T-helper 1 cell treated with Interleukin-12 subunit alpha and Interleukin-12 subunit beta and Interleukin-4 antibody, amounts not matched to agents 30 μg/mL and 1 μg/mL, for 36 hours (primary cell): ENCODE data around the gene MATN1.

Experiments
- H3K27ac Mint-ChIP-seq: one replicate; pipeline ENCODE4 v1.8.0; 2021; ENCODE audit warnings: mild to moderate bottlenecking, mixed read lengths
- H3K27me3 Mint-ChIP-seq: one replicate; pipeline ENCODE4 v1.8.0; 2021; ENCODE audit warnings: low read depth, mixed read lengths
- H3K36me3 Mint-ChIP-seq: one replicate; pipeline ENCODE4 v1.8.0; 2021; ENCODE audit warnings: low read depth, mixed read lengths
- H3K4me1 Mint-ChIP-seq: one replicate; pipeline ENCODE4 v1.8.0; 2021; ENCODE audit warnings: low read depth, mixed read lengths
- H3K4me3 Mint-ChIP-seq: one replicate; pipeline ENCODE4 v1.8.0; 2021; ENCODE audit warnings: mild to moderate bottlenecking, moderate library complexity, mixed read lengths
- H3K9me3 Mint-ChIP-seq: one replicate; pipeline ENCODE4 v1.8.0; 2021; ENCODE audit warnings: mixed read lengths

The MATN1 gene

DNA sequence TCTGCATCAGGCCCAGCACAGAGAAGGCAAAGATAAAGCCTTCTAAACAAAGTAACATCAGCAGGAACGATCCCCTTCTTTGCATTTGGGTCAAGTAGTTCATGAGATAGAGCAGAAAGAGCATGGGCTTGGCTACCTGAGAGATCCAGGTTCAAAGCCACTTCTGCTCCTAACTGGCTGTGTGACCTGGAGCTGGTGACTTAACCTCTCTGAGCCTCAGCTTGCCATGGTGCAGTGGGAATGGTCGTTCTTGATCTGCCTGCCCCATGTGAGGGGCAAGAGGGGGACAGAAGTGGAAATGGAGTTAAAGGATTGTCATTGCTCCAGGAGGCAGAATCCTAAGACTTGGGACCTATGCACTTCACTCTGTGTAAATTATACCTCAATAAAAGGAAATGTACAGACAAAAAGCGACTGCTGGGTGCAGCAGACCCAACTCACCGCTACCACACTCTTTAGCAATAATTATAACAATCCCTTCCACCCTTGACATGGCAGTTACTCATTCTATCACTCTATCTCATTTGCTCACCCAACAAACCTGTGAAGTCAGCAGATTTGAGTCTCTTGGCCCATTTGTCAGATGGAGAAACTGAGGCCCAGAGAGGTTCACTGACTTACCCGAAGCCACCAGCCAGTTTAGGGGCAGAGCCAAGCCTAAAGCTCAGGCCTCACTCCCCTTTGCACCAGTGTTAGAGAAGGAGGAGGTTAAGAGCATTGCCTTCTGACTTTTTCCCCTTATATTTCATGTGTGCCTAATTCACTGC is 1.5 kb upstream of the MATN1 start:
- peaks cover 5% of the 10 kb centered on the region for H3K4me1 Mint-ChIP-seq
- H3K27ac Mint-ChIP-seq = no peak overlapping the region
- no peaks in the 10 kb centered on the region for H3K9me3 Mint-ChIP-seq
- no peaks in the 10 kb centered on the region for H3K27me3 Mint-ChIP-seq
- no peak overlapping the region for H3K4me3 Mint-ChIP-seq
- no peaks in the 10 kb centered on the region for H3K36me3 Mint-ChIP-seq

DNA sequence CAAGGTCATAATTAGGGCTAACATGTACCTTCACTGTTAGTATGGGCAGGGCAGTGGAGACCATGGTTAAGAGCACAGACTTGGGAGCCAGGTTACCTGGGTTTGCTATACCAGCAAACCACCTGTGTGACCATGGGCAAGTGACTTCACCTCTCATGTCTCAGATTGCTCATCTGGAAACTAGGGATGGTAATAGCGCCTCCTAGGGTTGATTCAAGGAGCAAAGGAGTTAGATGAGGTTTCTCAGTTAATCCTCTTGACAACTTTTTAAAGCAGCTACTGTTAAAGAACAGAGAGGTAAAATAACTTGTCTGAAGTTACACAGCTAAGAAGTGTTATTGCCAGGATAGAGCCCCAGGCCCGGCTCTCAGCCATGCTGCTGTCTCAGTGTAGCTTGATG is 790 bp upstream of the MATN1 start:
- Mint-ChIP-seq H3K4me1 (peaks cover 9% of the 10 kb centered on the region), H3K36me3 (no peaks in the 10 kb centered on the region), H3K27ac (peak overlapping the region; percentile 63), H3K27me3 (no peaks in the 10 kb centered on the region), H3K4me3 (no peak overlapping the region), H3K9me3 (no peaks in the 10 kb centered on the region)

DNA sequence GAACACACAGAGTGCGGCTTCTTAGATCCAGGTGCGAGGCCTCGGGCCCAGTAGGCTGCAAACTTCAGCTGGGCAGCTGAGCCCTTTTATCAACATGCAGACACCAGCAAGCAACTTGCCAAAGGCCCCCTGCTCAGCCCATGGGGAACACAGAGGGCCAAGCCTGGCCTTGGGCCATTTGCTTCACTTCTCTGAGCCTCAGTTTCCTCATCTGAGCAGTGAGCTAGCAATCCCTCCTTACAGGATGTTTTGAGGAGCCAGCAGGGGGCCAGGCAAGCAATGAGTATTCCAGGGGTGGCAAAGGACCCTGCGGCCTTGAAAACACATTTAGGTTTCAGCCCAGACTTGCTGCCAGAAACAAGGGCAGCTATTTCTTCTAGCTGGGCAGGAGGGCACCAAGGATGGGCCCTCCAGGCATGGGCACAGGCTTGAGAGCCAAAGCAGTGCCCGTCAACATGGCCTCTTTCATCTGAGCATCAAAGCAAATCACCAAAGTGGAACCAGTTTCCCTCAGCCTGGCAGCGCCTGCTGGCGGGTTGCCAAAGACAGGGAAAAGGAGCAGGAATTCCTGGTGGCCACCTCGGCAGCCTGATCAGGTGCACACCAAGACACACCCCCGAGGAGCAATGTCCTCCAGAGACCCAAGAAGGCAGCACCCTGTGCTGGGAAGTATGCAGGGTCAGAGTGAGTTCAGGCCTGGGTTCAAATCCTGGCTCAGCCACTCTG is 1.4 kb downstream of the MATN1 start:
- Mint-ChIP-seq H3K4me1 (peaks cover 16% of the 10 kb centered on the region), H3K4me3 (no peak overlapping the region), H3K27me3 (no peaks in the 10 kb centered on the region), H3K9me3 (no peaks in the 10 kb centered on the region), H3K36me3 (no peaks in the 10 kb centered on the region), H3K27ac (no peak overlapping the region)

DNA sequence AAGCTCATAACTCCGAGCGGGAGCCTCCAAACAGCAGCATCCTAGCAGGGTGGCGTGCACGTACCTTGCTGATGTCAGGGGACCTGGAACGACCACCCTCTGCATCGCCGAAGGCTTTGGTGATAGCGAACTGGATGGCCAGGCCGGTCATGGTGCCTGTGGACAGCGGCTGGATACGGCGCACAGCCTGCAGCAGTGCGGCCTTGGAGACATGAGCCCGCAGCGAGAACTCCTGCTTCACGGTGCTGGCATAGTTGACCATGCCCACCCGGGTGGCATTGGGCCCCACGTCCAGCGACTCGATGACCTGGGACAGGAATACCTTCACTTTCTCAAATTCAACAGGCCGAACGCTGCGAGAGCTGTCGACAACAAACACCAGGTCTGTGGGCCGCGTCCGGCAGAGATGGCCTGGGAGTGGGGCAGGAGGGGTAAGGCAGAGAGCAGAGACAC is 2.0 kb downstream of the MATN1 start:
- Mint-ChIP-seq H3K27me3 (no peaks in the 10 kb centered on the region), H3K4me1 (peaks cover 16% of the 10 kb centered on the region), H3K4me3 (no peak overlapping the region), H3K9me3 (no peaks in the 10 kb centered on the region), H3K27ac (no peak overlapping the region), H3K36me3 (no peaks in the 10 kb centered on the region)

DNA sequence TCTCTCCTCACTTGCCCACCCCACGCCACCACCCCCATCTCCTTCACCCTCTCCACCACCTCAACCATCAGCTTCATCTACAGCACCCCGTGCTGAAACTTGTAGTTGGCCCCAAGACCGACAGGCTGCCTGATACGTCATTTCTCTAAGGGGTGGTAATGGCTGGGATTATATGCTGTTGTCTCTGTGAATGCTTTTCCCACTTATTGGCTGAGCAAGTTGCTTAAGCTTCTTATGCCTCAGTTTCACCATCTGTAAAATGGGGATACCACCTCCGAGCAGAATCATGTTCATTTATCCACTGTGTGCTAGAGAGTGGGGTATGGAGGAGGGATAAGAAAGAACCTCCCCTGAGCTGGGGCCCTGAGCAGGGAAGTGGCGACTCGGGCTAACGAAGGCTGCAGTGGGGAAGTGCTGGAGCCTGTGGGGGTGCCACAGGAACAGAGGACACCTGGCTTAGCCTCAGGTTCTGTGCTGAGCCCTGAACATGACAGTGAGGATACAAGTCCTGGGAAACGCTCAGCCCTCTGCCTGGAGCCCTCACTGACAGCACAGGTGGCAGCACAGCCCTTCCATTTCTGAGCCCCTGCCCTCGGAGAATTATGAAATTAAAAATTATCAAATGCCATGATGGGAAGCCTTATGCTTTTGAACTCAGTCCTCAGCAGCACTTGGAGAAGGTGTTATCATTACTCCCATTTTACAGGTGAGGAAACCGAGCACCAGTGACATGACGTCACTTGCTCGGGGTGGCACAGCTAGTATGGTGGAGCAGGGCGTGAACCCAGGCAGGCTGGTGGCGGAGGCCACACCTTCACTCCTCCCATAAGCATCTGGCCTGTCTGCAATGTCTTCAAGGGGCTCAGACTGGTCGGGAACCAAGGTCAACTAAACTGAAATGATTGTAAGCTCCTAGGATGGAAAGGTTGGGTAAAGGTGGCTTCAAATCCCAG is 2.8 kb downstream of the MATN1 start:
- peaks cover 7% of the 10 kb centered on the region for H3K9me3 Mint-ChIP-seq
- no peak overlapping the region for H3K4me3 Mint-ChIP-seq
- H3K36me3 Mint-ChIP-seq = no peaks in the 10 kb centered on the region
- no peak overlapping the region for H3K27ac Mint-ChIP-seq
- H3K4me1 Mint-ChIP-seq = peaks cover 16% of the 10 kb centered on the region
- no peaks in the 10 kb centered on the region for H3K27me3 Mint-ChIP-seq

DNA sequence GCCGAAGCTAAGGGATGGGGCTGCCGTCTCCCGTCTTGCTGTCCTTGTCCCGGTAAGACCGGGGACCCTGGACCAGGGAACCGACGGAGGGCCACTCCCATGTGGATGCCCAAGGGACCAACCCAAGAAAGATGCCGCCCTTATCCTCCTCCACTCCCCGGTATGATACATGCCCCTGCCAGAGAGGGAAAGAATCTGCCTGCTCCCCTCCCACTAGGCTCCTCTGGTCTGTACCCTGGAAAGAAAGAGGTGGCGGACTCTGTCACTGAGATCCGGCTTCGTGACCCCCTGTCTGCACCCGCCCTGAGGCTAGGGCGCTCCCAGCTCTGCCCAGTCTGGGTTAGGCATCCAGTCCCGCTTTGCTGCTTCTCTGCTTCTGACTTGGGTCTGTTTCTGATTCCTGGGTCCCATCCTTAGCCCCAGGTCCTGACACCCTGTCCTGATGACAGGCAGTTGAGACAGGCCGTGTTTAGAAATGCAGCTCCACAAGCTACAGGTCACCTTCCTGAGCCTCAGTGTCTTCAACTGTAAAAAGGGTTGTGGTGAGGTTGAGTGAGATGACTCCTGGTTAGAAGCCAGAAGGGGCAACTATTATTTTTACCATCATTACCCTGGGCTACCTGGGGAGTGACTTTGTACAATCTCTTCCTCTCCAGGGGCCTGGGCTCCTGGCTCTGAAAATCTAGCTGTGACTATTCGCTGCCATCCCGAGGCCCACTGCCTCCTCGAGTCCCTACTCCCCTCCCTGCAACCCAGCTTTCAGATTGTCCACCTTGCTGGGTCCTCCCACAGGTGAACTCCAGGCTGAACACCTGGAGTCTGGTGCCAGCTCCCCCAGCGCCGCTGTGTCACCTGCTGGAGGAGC is 3.7 kb downstream of the MATN1 start:
- Mint-ChIP-seq H3K27ac (peak overlapping the region; percentile 96), H3K27me3 (no peaks in the 10 kb centered on the region), H3K4me3 (peak overlapping the region; percentile 84), H3K9me3 (peaks cover 12% of the 10 kb centered on the region), H3K36me3 (no peaks in the 10 kb centered on the region), H3K4me1 (peaks cover 16% of the 10 kb centered on the region)

DNA sequence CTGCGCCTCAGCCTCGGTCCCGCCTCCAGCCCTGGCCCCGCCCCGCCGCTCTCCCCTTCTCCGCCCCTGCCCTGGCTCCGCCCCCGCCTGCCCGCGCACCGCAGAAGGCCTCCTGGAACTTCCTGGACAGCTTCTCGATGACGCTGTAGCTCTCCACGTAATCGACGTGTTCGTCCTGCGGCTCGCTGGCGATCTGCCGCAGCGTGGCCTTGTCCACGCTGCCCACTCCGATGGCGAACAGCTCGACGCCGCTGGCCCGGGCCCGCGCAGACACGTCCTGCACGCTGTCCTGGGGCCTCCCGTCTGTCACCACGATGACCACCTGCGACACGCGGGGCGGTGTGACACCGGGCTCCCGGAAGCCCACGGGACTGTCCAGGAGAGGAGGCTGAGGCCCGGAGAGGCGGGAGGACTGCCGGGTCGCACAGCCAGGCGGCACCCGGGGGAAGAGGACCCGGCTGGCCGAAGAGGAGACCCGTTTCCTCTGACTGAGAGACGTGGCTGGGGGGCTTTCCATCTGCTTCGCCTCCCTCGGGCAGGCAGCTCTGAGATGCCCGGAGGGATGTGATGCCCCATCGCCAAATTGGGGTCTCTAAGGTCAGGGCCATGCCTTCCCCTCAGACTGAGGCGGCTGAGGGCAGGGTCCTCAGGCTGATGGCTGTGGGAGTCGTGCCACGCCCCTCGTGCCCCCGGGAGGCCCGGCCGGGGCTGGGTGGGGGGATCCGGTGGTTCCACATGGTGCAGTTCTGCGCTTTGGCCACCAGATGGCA is 4.6 kb downstream of the MATN1 start:
- Mint-ChIP-seq H3K27me3 (no peaks in the 10 kb centered on the region), H3K4me1 (peaks cover 13% of the 10 kb centered on the region), H3K36me3 (no peaks in the 10 kb centered on the region), H3K9me3 (peaks cover 12% of the 10 kb centered on the region), H3K4me3 (peak overlapping the region; percentile 84), H3K27ac (peak overlapping the region; percentile 96)

DNA sequence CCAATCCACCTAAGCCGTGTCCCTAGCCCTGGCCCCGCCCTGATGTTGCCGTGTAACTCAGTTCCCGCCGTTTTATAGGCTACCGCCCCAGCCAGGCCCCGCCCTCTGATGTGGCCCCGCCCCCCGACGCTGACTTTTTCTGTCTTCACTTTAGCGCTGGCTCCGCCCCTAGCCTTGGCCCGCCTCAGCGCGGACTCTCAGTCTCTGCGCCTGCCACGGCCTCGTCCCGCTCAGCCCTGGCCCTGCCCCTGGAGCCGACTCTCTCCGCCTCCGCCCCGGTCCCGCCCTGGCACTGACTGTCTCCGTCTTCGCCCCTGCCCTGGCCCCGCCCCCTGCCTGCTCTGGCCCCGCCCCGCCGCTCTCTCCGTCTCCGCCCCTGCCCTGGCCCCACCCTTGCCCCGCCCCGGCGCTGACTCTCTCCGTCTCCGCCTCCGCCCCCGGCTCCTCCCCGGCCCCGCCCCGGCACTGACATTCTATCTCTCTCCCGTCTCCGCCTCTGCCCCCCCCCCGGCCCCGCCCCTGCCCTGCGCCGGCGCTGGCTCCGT is 5.2 kb downstream of the MATN1 start:
- Mint-ChIP-seq H3K4me3 (peak overlapping the region; percentile 92), H3K9me3 (peaks cover 12% of the 10 kb centered on the region), H3K27ac (peak overlapping the region; percentile 95), H3K36me3 (no peaks in the 10 kb centered on the region), H3K27me3 (peaks cover 2% of the 10 kb centered on the region), H3K4me1 (peaks cover 13% of the 10 kb centered on the region)

DNA sequence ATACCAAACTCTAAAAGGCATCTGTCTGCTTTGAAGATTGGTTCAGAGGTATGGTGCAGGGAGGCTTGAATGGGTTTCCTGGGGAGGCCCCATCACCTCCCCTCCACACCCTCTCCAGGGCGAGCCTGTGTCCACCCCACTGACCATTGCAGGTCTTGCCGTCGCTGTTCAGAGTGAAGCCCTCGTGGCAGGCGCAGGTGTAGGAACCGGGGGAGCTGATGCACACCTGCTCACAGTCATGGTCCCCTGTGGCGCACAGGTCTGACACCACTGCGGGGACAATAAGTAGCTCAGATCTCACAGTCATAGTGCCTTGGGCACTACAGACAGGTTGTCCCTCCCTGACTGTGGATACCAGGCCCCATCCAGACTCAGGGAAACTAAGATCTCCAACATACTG is 6.7 kb downstream of the MATN1 start:
- H3K36me3 Mint-ChIP-seq = no peaks in the 10 kb centered on the region
- H3K4me3 Mint-ChIP-seq = peak overlapping the region; percentile 31
- no peak overlapping the region for H3K27ac Mint-ChIP-seq
- H3K4me1 Mint-ChIP-seq = peaks cover 13% of the 10 kb centered on the region
- peaks cover 12% of the 10 kb centered on the region for H3K9me3 Mint-ChIP-seq
- H3K27me3 Mint-ChIP-seq = peaks cover 5% of the 10 kb centered on the region

DNA sequence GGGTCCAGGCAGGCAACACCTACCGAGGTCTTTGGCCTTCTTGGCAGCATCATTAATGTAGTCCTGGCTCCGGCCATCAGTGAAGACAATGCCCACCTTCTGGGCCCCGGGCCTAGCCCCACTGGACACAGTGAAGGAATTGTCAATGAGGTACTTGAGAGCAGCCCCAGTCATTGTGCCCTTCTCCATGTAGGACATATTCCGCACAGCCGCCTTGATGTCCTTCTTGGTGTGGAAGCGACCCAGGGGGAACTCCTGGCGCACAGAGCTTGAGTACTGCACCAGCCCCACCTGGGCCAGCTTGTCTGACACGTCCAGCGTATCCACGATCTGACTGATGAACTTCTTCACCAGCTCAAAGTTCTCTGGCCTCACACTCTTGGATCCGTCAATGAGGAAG is 7.5 kb downstream of the MATN1 start:
- H3K27ac Mint-ChIP-seq = no peak overlapping the region
- peaks cover 12% of the 10 kb centered on the region for H3K9me3 Mint-ChIP-seq
- H3K36me3 Mint-ChIP-seq = no peaks in the 10 kb centered on the region
- H3K4me3 Mint-ChIP-seq = no peak overlapping the region
- peaks cover 12% of the 10 kb centered on the region for H3K4me1 Mint-ChIP-seq
- peaks cover 5% of the 10 kb centered on the region for H3K27me3 Mint-ChIP-seq

DNA sequence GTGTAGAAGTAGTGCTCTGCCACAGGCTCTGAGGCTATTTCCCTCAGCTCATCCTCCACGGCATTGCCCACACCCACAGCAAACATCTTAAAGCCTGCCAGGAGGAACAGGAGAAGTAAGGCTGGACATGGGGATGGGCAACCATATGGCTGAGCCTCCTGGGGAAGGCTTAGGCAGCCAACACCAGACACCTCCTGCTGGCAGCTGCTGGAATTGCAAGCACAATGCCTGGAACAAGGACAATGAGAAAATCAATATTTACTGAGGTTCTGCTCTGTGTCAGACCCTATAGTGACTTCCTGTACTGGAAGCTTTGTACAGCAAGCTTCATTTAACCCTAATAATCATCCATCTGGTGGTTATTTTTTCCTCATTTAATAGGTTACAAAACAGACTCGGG is 8.2 kb downstream of the MATN1 start:
- H3K4me3 Mint-ChIP-seq = no peak overlapping the region
- H3K9me3 Mint-ChIP-seq = peaks cover 12% of the 10 kb centered on the region
- H3K27me3 Mint-ChIP-seq = peaks cover 6% of the 10 kb centered on the region
- H3K36me3 Mint-ChIP-seq = no peaks in the 10 kb centered on the region
- H3K4me1 Mint-ChIP-seq = peaks cover 11% of the 10 kb centered on the region
- H3K27ac Mint-ChIP-seq = no peak overlapping the region

DNA sequence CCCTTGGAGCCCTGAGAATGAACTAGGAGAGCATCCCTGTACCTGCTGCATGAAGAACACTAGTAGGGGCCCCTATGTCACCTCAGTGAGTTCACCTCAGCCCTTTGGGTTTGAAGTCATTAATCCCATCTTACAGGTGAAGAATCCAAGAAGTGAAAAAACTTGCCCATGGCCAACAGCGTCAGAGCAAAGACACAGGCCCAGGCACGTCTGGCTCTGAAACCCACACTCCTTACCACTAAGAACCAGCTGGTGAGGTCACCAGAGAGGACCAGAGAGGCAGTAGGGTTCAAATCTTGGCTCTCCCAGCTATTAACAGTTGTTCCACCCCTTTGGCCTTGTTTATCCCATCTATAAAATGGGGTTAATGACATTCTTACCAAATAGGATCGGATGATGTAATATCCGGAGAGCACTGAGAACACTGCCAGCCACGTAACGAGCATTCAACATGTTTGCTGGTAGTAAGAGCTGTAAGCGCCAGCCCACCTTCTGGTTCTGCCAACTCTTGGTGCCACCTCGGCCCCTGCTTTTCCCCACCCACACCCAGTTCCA is 8.8 kb downstream of the MATN1 start:
- Mint-ChIP-seq H3K4me3 (no peak overlapping the region), H3K27ac (no peak overlapping the region), H3K9me3 (peaks cover 12% of the 10 kb centered on the region), H3K27me3 (peaks cover 12% of the 10 kb centered on the region), H3K4me1 (peaks cover 10% of the 10 kb centered on the region), H3K36me3 (no peaks in the 10 kb centered on the region)

DNA sequence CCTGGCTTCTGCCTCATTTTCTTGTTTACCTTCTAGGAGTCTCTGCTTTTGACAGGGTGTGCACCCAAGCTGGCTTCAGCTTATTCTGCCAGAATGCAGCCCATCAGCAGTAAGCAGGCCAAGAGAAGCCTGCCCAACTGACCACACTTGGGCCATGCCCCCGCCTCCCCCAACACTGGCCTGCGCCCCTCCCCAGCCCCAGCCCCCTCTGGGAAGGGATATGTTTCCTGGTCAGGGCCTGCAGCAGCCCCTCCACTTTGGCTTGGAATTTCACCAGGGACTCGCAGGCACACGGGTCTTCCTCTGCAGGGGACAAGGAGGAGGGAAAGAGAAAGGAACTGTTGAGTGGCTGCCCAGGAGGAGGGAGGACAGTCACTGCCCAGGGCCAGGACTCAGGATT is 9.4 kb downstream of the MATN1 start:
- Mint-ChIP-seq H3K27me3 (peaks cover 17% of the 10 kb centered on the region), H3K36me3 (no peaks in the 10 kb centered on the region), H3K4me1 (peaks cover 6% of the 10 kb centered on the region), H3K27ac (no peak overlapping the region), H3K4me3 (no peak overlapping the region), H3K9me3 (peaks cover 12% of the 10 kb centered on the region)
